Fibroblast of the conjunctiva (primary cell): Measurements from ENCODE around the gene AGAP1.

Source experiments
- DNase-seq: peaks from one replicate; pipeline ENCODE4 v3.0.0-alpha.2; 2010; ENCODE audit warnings: low read depth

The AGAP1 gene

GRCh38 chr2:235665661-235666212, 171.9 kb downstream of the AGAP1 start:
- DNase-seq: no peak

- no peak for DNase-seq
These were observed 172.5 kb downstream of the AGAP1 start for GRCh38 chr2:235666213-235666781.

DNA sequence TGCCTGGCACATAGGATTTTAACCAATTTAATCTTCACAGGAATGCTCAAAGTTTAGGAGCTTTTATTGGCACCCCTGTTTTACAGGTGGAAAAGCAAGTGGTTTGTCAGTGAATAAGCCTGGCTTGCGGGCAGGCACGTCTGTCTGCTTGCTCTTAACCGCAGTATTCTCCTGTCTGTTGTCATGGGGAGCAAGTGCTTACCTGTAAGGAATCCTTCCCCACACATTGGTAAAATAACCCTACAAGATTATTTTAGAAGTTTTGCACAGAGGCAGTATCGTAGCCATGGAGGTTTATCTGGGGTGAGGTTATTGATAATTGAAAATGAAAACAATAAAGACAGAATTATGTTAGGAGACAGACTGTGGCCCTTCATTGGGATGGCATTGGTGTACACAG, 174.9 kb downstream of the AGAP1 start:
- DNase-seq: no peak

DNA sequence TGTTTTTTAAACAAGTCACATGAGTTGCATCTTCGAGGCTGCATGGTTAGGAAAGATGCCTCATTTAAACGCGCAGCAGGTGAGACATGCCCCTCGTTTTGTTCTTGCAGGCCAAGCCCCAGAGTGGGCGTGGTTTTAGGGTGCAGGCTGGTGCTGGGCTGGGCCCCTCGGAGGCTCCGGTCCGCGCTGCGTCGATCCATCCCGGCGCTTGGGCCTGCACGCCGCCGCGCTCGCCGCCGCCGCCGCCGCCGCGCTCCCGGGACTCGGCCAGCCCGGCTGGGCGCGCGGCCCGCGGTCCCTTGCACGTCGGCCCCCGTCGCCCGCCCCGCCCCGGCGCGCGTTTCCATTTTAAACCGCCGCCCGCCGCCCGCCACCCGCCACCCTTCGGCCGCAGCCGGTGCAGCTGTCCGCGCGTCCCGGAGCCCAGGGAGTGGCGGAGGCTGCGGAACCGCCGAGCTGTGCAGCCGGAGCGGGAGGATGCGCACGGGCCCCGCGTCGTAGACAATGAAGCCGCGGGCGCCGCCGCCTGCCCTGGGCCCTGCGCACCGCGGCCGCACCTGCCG, 175.5 kb downstream of the AGAP1 start:
- peak; percentile 21 for DNase-seq

GRCh38 chr2:235669983-235670962, 176.4 kb downstream of the AGAP1 start:
- DNase-seq: peak; percentile 61

DNA sequence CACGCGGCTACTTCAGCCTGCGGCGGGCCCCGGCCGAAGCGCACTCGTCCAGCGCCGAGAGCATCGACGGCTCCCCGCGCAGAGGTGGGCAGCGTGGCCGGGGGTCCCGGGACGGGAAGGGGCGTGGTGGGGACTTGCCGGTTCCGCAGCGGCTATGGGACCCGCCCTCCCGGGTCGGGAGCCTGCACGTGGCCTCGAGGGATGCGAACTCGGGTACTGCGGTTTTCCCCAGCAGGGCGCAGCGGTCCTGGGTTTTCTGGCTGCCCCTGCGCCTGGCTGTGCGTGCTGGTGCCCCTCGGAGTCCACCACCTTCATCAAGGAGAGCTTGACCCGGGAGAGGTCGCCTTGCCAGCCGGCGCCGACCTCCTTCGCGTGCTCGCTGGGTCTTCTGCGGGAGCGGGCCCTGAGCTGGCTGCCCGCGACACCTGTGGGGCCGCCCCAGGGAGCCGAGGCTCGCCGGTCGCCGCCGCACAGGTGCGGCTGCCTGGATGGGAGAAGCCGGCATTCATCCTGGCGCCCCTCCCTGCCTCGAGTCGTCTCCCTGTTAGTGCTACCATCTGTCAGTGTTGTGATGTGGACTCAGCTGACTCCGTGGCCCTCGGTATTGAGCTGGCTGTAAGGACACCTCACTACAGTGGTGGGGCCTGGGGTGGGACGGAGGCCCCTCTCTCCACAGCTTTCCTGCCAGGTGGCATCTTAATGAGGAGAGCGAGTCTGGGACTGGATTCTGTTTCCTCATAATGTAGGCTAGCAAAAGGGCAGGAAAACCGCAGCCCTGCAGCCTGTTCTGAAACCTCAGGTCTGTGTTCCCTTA, 177.3 kb downstream of the AGAP1 start:
- DNase-seq: no peak

- no peak for DNase-seq
These were observed 178.9 kb downstream of the AGAP1 start for GRCh38 chr2:235672720-235673119.

- DNase-seq: no peak
These were observed 180.3 kb downstream of the AGAP1 start for GRCh38 chr2:235674146-235674545.

GRCh38 chr2:235674812-235675211, 181.0 kb downstream of the AGAP1 start:
- no peak for DNase-seq

DNA sequence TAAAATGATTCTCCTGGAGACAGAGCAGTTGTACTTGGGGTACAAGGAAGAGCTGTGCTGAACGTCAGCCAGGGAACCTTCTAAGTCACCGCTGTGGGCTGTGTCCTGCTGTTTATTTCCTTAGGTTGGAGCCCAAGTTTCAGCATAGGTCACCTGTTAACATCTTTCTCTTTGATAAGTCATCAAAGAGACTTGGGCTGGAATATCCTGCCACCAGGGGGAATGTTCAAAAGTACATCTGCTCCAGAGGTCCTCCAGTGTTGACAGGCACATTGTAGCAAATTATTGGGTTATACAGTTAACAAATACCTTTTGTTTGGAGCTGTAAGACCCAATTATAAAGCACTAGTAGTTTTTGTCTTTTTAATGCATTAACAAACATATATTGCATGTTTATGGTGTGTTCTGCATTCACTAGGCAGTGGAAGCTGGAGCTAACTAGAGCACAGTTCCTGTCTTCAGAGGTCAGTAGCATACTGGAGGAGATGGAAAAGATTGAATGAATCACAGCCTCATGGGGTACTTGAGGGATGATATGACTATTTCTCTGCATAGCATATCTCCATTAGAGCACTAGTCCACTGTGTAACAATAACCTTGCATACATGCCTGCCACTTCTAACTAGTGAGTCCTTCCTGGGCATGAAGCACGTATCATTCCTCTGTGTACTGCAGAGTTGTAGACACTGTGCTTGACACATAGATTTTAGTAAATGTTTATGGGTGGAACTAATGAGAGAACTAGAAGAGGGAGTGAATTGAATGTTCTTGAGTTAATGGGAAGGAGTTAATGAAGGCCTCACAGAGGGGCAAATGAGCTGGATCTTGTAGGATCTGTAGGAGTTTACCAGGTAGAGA, 182.1 kb downstream of the AGAP1 start:
- peak; percentile 23 for DNase-seq

DNA sequence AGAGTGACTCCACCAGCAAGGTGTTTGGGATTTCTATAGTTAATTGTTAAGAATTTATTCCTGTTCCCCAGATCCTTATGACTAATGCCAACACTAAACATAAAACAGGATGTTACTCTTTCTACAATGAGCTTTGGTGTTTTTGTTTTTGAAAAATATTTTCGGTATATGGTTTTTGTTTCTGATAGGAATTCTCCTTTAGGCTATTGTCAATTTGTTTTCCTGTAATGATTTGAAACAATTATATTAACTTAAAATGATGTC, 182.6 kb downstream of the AGAP1 start:
- DNase-seq: no peak

DNA sequence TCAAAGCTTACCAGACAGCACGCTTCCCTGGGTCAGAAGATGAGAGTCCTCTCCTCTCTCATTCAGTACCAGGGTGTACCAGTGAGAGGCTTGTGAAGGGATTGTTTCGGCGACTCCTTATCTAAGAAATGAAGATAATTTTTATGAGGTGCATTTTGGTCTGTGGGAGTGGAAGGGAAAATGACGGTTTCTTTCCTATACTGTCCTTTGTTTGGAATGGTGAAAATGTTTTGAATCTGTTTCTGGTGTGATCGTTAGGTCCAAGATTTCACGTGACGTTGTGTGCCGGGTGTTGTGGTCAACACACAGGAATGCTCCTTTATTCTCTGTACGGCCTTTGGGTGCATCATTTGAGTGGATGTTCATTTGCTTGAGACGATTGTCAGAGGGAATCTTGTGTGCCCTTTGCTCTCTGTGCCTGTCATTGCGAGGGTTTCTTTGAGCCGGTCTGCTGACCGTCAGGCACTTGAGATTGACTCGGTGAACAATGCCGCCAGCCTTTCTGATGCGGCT, 183.5 kb downstream of the AGAP1 start:
- DNase-seq: no peak

GRCh38 chr2:235677937-235678336, 184.1 kb downstream of the AGAP1 start:
- DNase-seq: no peak

GRCh38 chr2:235678712-235679111, 184.9 kb downstream of the AGAP1 start:
- DNase-seq: no peak

- DNase-seq: no peak
These were observed 185.6 kb downstream of the AGAP1 start for GRCh38 chr2:235679471-235679870.

DNA sequence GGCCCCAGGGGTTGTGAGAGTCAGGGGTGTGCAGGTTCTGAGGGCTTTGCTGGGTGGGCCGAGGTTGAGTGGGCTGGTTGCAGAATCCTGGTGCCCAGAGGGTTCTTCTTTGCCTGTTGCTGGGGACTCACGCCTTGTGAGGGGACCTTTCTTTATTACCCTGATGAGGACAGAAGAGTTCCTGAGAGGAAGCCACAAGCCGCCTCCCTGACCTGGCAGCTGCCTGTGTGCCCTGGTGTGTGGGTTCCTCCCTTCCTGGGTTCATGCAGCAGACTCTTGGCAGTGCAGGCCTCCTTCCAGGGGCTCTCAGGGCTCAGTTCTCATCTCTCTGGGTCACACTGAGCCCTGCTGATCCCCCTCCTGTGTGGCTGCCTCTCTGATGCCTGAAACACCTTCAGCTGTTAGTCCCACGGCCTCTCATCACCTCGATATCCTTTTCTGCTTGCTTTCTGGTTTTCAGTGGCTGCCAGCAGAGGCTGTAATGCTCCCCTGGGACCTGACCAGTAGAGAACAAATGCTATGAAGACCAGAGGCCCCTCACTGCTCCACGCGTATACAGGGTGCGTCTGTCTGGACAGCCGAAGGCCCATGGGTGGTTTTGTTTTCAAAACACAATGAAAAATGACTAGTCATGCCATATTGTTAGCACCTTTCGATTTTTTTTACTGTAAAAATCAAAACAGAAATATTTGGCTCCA, 191.3 kb downstream of the AGAP1 start:
- DNase-seq: no peak

- no peak for DNase-seq
These were observed 194.9 kb downstream of the AGAP1 start for GRCh38 chr2:235688511-235689426.

DNA sequence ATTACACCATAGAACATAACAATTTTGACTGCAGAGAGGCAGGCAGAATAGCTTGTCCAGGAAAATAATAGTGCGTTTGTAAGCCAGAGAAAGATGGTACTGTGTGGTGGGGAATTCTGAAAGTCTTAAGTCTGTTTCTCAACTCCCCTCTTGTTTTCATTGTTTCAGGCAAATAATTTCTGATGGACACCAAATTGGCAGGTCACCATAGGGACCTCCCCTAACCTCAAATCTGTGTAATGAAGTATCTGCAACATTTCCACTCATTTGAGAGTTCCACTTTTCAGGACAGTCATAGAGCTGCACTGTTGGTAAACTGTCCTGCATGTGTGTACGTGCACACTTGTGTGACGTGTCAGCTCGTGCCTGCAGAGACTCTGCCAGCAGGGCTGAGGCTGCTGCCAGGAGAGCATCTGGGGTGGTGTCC, 195.6 kb downstream of the AGAP1 start:
- DNase-seq: no peak

- no peak for DNase-seq
These were observed 196.4 kb downstream of the AGAP1 start for GRCh38 chr2:235690082-235690808.
